Neuronal stem cell (in vitro differentiated cells): ENCODE results near the gene PCYOX1L.

Experiments used
- DNase-seq: peaks from one replicate; pipeline ENCODE4 v3.0.0-alpha.2; 2013; ENCODE audit warnings: low spot score
- H2AFZ ChIP-seq: one replicate; pipeline ENCODE4 v1.6.1; 2013; ENCODE audit warnings: mild to moderate bottlenecking, low read length, inconsistent platforms
- H2AK5ac ChIP-seq: 2 replicates; pipeline ENCODE4 v1.6.1; 2013; ENCODE audit warnings: low read depth, mild to moderate bottlenecking, inconsistent platforms, low read length, moderate library complexity, mixed read lengths
- H2BK120ac ChIP-seq: 2 replicates; pipeline ENCODE4 v1.6.1; 2013; ENCODE audit warnings: low read depth, mild to moderate bottlenecking, inconsistent platforms, low read length, moderate library complexity, mixed read lengths
- H2BK12ac ChIP-seq: one replicate; pipeline ENCODE4 v1.6.1; 2013; ENCODE audit warnings: low read length, inconsistent platforms
- H2BK15ac ChIP-seq: 2 replicates; pipeline ENCODE4 v1.6.1; 2013; ENCODE audit warnings: mild to moderate bottlenecking, low read length, inconsistent platforms, mixed read lengths
- H2BK5ac ChIP-seq: one replicate; pipeline ENCODE4 v1.6.1; 2013; ENCODE audit warnings: inconsistent platforms, mild to moderate bottlenecking, low read length, moderate library complexity
- H3K14ac ChIP-seq: one replicate; pipeline ENCODE4 v1.6.1; 2013; ENCODE audit warnings: low read length, inconsistent platforms
- H3K18ac ChIP-seq: 2 replicates; pipeline ENCODE4 v1.6.1; 2013; ENCODE audit warnings: low read length, inconsistent platforms
- H3K23ac ChIP-seq: 2 replicates; pipeline ENCODE4 v1.6.1; 2013; ENCODE audit warnings: low read depth, mild to moderate bottlenecking, mixed read lengths, low read length, inconsistent platforms; ENCODE audit not compliant: poor library complexity
- H3K27ac ChIP-seq: replicated peaks from 3 replicates; pipeline ENCODE4 v1.5.1; 2013; ENCODE audit warnings: low read length, inconsistent platforms
- H3K27me3 ChIP-seq, 3 experiments: 2 replicates each; pipeline ENCODE4 v1.6.1; 2013; ENCODE audit warnings: low read length in 3 of 3, mild to moderate bottlenecking in 2 of 3, inconsistent platforms in 1 of 3, low read depth in 1 of 3, mixed read lengths in 1 of 3, moderate library complexity in 1 of 3; ENCODE audit not compliant: control insufficient read depth in 3 of 3, insufficient read depth in 3 of 3
- H3K36me3 ChIP-seq, 2 donors: replicated peaks in 1 of 2; 2 replicates each; pipeline ENCODE4 v1.6.1; 2013; ENCODE audit warnings: low read length in 2 of 2; ENCODE audit not compliant: control insufficient read depth in 2 of 2, insufficient read depth in 2 of 2
- H3K4ac ChIP-seq: 2 replicates; pipeline ENCODE4 v1.6.1; 2013; ENCODE audit warnings: inconsistent platforms, mild to moderate bottlenecking, low read length, moderate library complexity
- H3K4me1 ChIP-seq, 2 donors: 1 replicate in 1 of 2; 2 replicates in 1 of 2; pipeline ENCODE4 v1.6.1; 2013; ENCODE audit warnings: low read length in 2 of 2, low read depth in 1 of 2; ENCODE audit not compliant: control insufficient read depth in 2 of 2, insufficient read depth in 1 of 2
- H3K4me2 ChIP-seq: one replicate; pipeline ENCODE4 v1.6.1; 2013; ENCODE audit warnings: mild to moderate bottlenecking, low read length, inconsistent platforms; ENCODE audit not compliant: insufficient read depth, poor library complexity, severe bottlenecking
- H3K4me3 ChIP-seq, 2 donors: 2 replicates each; pipeline ENCODE4 v1.5.1; 2013; ENCODE audit warnings: low read length in 2 of 2, mild to moderate bottlenecking in 2 of 2, inconsistent platforms in 1 of 2, moderate library complexity in 1 of 2
- H3K79me1 ChIP-seq: one replicate; pipeline ENCODE4 v1.6.1; 2013; ENCODE audit warnings: low read depth, mild to moderate bottlenecking, inconsistent platforms, low read length, moderate library complexity
- H3K9ac ChIP-seq: one replicate; pipeline ENCODE4 v1.6.1; 2013; ENCODE audit warnings: mild to moderate bottlenecking, low read depth, low read length, inconsistent platforms; ENCODE audit not compliant: poor library complexity
- H3K9me3 ChIP-seq, 2 donors: replicated peaks in 1 of 2; 2 replicates each; pipeline versions ENCODE3 to v1.6.1; 2013; ENCODE audit warnings: low read length in 2 of 2, mild to moderate bottlenecking in 2 of 2, inconsistent platforms in 1 of 2, low read depth in 1 of 2, mixed read lengths in 1 of 2, moderate library complexity in 1 of 2; ENCODE audit not compliant: control insufficient read depth in 2 of 2, insufficient read depth in 1 of 2
- H4K8ac ChIP-seq: one replicate; pipeline ENCODE4 v1.6.1; 2013; ENCODE audit warnings: low read depth, mild to moderate bottlenecking, inconsistent platforms, low read length, moderate library complexity
- H4K91ac ChIP-seq: one replicate; pipeline ENCODE4 v1.6.1; 2013; ENCODE audit warnings: low read length, low read depth, mild to moderate bottlenecking, inconsistent platforms; ENCODE audit not compliant: poor library complexity
- WGBS, 2 donors: extraction: QIAGEN DNeasy Blood & Tissue Kit; methylation state at CpG; one replicate each; pipeline ENCODE4 v1.1.7; 2013; ENCODE audit warnings: missing lambda C conversion rate in 2 of 2, mixed read lengths in 1 of 2; ENCODE audit not compliant: insufficient read length in 2 of 2, insufficient replicate concordance in 1 of 2; ENCODE audit errors: extremely low coverage in 2 of 2; 5-methylcytosine and 5-hydroxymethylcytosine counted together

Gene PCYOX1L

GRCh38 chr5:149374303-149374702 is 16.5 kb downstream of the PCYOX1L start:
- H2BK15ac ChIP-seq = no peak overlapping the region
- peaks cover 0 to 2% of the 10 kb centered on the region in 2 donors for H3K36me3 ChIP-seq
- no CpG with 5 or more reads among the region's 20 CpGs for WGBS, 2 donors

DNA sequence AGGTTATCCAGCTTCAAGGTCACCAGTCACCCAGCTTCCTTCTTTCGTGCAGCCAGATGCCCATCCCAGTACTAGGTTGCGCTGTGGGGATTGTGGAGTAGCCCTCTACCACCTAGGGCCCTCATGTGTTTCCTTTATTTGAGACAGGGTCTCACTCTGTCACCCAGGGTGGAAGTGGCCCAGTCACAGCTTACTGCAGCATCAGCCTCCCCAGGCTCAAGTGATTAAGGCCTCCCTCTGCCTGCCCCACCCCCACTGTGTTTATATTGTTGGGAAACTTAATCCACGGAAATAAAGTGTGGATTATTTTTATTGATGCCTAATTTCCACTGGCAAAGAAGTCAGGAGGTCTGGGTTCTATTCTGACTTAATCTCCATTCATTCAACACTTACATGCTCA is 17.0 kb downstream of the PCYOX1L start:
- no peak overlapping the region for H4K8ac ChIP-seq
- no peak overlapping the region for H3K18ac ChIP-seq
- DNase-seq = no peak
- no peak overlapping the region for H2AFZ ChIP-seq
- no peak overlapping the region for H3K23ac ChIP-seq
- no peak overlapping the region for H2BK5ac ChIP-seq
- no peak overlapping the region for H3K4ac ChIP-seq
- no peaks in the 10 kb centered on the region for H3K9me3 ChIP-seq
- no peak overlapping the region for H3K4me3 ChIP-seq
- H3K9ac ChIP-seq = no peak overlapping the region
- H2BK12ac ChIP-seq = no peak overlapping the region
- WGBS, 2 donors = no CpG with 5 or more reads among the region's 3 CpGs
- no peak overlapping the region for H2AK5ac ChIP-seq
- no peak overlapping the region for H2BK120ac ChIP-seq
- no peak overlapping the region for H2BK15ac ChIP-seq
- H3K4me1 ChIP-seq = peaks cover 0 to 3% of the 10 kb centered on the region in 2 donors
- no peaks in the 10 kb centered on the region for H3K27me3 ChIP-seq
- no peak overlapping the region for H3K27ac ChIP-seq
- H4K91ac ChIP-seq = no peak overlapping the region
- no peak overlapping the region for H3K4me2 ChIP-seq
- H3K36me3 ChIP-seq = peaks cover 0 to 2% of the 10 kb centered on the region in 2 donors
- no peaks in the 10 kb centered on the region for H3K79me1 ChIP-seq
- no peak overlapping the region for H3K14ac ChIP-seq

More at GRCh38 chr5:149374303-149374702, 16.5 kb downstream of the PCYOX1L start:
- H2BK12ac ChIP-seq = peak overlapping the region; percentile 97
- no peak overlapping the region for H3K4me2 ChIP-seq
- peak overlapping the region; percentile 65 for H3K18ac ChIP-seq
- peak overlapping the region; percentile 22 for H4K91ac ChIP-seq
- H3K4me1 ChIP-seq = peaks cover 0 to 3% of the 10 kb centered on the region in 2 donors
- no peak overlapping the region for H2AFZ ChIP-seq
- no peak overlapping the region for H2BK120ac ChIP-seq
- H3K14ac ChIP-seq = no peak overlapping the region
- no peak overlapping the region for H3K4ac ChIP-seq
- H4K8ac ChIP-seq = no peak overlapping the region
- no peaks in the 10 kb centered on the region for H3K79me1 ChIP-seq
- no peak overlapping the region for H2BK5ac ChIP-seq
- H3K27ac ChIP-seq = no peak overlapping the region
- H3K23ac ChIP-seq = peak overlapping the region; percentile 82
- H3K9ac ChIP-seq = peak overlapping the region; percentile 45
- H3K27me3 ChIP-seq = no peaks in the 10 kb centered on the region
- no peak overlapping the region for H3K4me3 ChIP-seq
- DNase-seq = no peak
- no peaks in the 10 kb centered on the region for H3K9me3 ChIP-seq
- H2AK5ac ChIP-seq = peak overlapping the region; percentile 42

- H4K8ac ChIP-seq = no peak overlapping the region
- H3K4me3 ChIP-seq = no peak overlapping the region
- H2AFZ ChIP-seq = no peak overlapping the region
- H3K18ac ChIP-seq = no peak overlapping the region
- no peaks in the 10 kb centered on the region for H3K79me1 ChIP-seq
- DNase-seq = no peak
- H3K9ac ChIP-seq = no peak overlapping the region
- H3K14ac ChIP-seq = no peak overlapping the region
- peaks cover 0 to 2% of the 10 kb centered on the region in 2 donors for H3K36me3 ChIP-seq
- H3K27ac ChIP-seq = no peak overlapping the region
- no peak overlapping the region for H3K4me2 ChIP-seq
- no peak overlapping the region for H2BK120ac ChIP-seq
- H2BK5ac ChIP-seq = no peak overlapping the region
- H3K4me1 ChIP-seq = peaks cover 0 to 4% of the 10 kb centered on the region in 2 donors
- H2BK12ac ChIP-seq = no peak overlapping the region
- no peak overlapping the region for H2AK5ac ChIP-seq
- WGBS, 2 donors = no CpG with 5 or more reads among the region's 6 CpGs
- H4K91ac ChIP-seq = no peak overlapping the region
- no peak overlapping the region for H3K4ac ChIP-seq
- H3K27me3 ChIP-seq = no peaks in the 10 kb centered on the region
- no peak overlapping the region for H2BK15ac ChIP-seq
- H3K23ac ChIP-seq = no peak overlapping the region
- H3K9me3 ChIP-seq = no peaks in the 10 kb centered on the region
Observed at GRCh38 chr5:149375434-149375833, 17.6 kb downstream of the PCYOX1L start.

- Histone ChIP-seq H3K36me3 (peaks cover 0 to 2% of the 10 kb centered on the region in 2 donors), H3K18ac (no peak overlapping the region), H4K91ac (peak overlapping the region; percentile 28), H3K23ac (no peak overlapping the region), H3K79me1 (no peaks in the 10 kb centered on the region), H3K9ac (no peak overlapping the region), H3K4me3 (no peak overlapping the region), H2BK15ac (peak overlapping the region; percentile 31), H3K27ac (no peak overlapping the region), H3K4me2 (no peak overlapping the region), H3K9me3 (no peaks in the 10 kb centered on the region), H2AK5ac (no peak overlapping the region), H3K14ac (no peak overlapping the region), H2BK120ac (no peak overlapping the region), H3K4ac (no peak overlapping the region), H2AFZ (no peak overlapping the region), H4K8ac (no peak overlapping the region), H2BK12ac (no peak overlapping the region), H3K27me3 (no peaks in the 10 kb centered on the region), H2BK5ac (no peak overlapping the region), H3K4me1 (peaks cover under 1 to 10% of the 10 kb centered on the region in 2 donors)
- DNase-seq = no peak
- no CpG with 5 or more reads among the region's 12 CpGs for WGBS, 2 donors
Observed at GRCh38 chr5:149376104-149376503, 18.3 kb downstream of the PCYOX1L start.
